Adrenal gland (tissue), 19 donors: Measurements from ENCODE around the gene PRLHR. TPM values are rescaled to one million over a fixed set of nuclear protein-coding genes. Genes with fewer than 3 reads are reported as not detected.

Source experiments
- DNase-seq, 7 donors: peaks; one replicate each; pipeline ENCODE4 v3.0.0-alpha.2; 2019 to 2020
- H3K27ac ChIP-seq, 5 donors: fragments of 200-600 bp; sonication (generic) in 4 of 5; 1 replicate in 3 of 5; 2 replicates in 2 of 5; pipeline versions ENCODE4 v1.5.1 to v1.8.0; 2016 to 2020; ENCODE audit warnings: mild to moderate bottlenecking in 1 of 5
- H3K27me3 ChIP-seq: fragments of 200-600 bp; 2 replicates; pipeline ENCODE4 v1.8.0; 2021
- H3K36me3 ChIP-seq, 2 donors: fragments of 200-600 bp; replicated peaks in 1 of 2; 1 replicate in 1 of 2; 2 replicates in 1 of 2; pipeline versions ENCODE4 v1.5.1 to v1.8.0; 2018 to 2022
- H3K4me1 ChIP-seq, 2 donors: fragments of 200-600 bp; replicated peaks in 1 of 2; 1 replicate in 1 of 2; 2 replicates in 1 of 2; pipeline versions ENCODE4 v1.5.1 to v1.8.0; 2018 to 2021
- H3K4me3 ChIP-seq, 4 donors: fragments of 200-600 bp; sonication (generic) in 3 of 4; one replicate each; pipeline ENCODE4 v1.5.1; 2016 to 2018
- H3K9me3 ChIP-seq, 3 donors: fragments of 200-600 bp; sonication (generic) in 1 of 3; replicated peaks in 1 of 3; 1 replicate in 2 of 3; 2 replicates in 1 of 3; pipeline versions ENCODE4 v1.5.1 to v1.8.0; 2016 to 2021
- POLR2A ChIP-seq, 2 donors: fragments of 450-650 bp; IDR thresholded peaks; one replicate each; pipeline ENCODE4 v1.6.1; 2017; ENCODE audit warnings: antibody characterized with exemption in 2 of 2, mild to moderate bottlenecking in 2 of 2, moderate library complexity in 1 of 2
- WGBS, 4 donors: extraction: QIAGEN DNeasy Blood & Tissue Kit in 2 of 4; methylation state at CpG; one replicate each; pipeline versions ENCODE4 v1.1.5 to v1.1.7; 2013 to 2017; 5-methylcytosine and 5-hydroxymethylcytosine counted together
- intact Hi-C, 2 donors: fragments of 100-400 bp; cut with DNase I; formaldehyde crosslinking; loops; one replicate each; pipeline versions ENCODE4 v1.14.1 to v1.15.0; 2022 to 2023
- long read RNA-seq, 10 donors: library from polyadenylated mRNA in 3 of 10; unstranded in 2 of 10; stranded (forward) in 1 of 10; transcript quantifications; one replicate each; pipeline ENCODE4 v2.0.0 and lab custom pipeline, GENCODE V29; 2021 to 2026
- polyA plus RNA-seq, 3 donors: library from polyadenylated mRNA; stranded (reverse); fragments of 200-250 nt in 2 of 3; fragments of 350-450 nt in 1 of 3; fragmentation: Illumina TruSeq in 1 of 3; extraction: RNeasy Lipid Tissue Mini Kit (QIAGEN cat#74804) in 1 of 3; gene quantifications; one replicate each; pipeline ENCODE4 v1.2.3, GENCODE V29; 2013 to 2014
- total RNA-seq, 9 donors: library from RNA; depleted of rRNA in 4 of 9; stranded (reverse); fragments of >200 nt in 4 of 9; fragments of 120-200 nt in 1 of 9; fragmentation: NEBNext Ultra II Directional in 1 of 9; extraction: Animal tissue kit (Norgen Biotek cat#: 25700) in 1 of 9; gene quantifications; one replicate each; pipeline versions ENCODE4 v1.1.0 to v1.2.4, GENCODE V29; 2013 to 2023
- TF ChIP-seq, protein P1 (sequence below), 6 experiments: fragments of 450-650 bp in 4 of 6; fragments of 200-600 bp in 2 of 6; sonication (generic) in 1 of 6; IDR thresholded peaks; 1 replicate in 5 of 6; 2 replicates in 1 of 6; pipeline versions ENCODE4 v1.5.1 to v1.8.0; 2016 to 2021; ENCODE audit warnings: antibody characterized with exemption in 6 of 6, mild to moderate bottlenecking in 2 of 6, moderate library complexity in 1 of 6
- donor health status: healthy with polysubstance abuse.
- donor health status: Bipolar disorder and iron deficiency.
- donor health status: DM: yes; HTN: yes; CAD: no.
- donor health status: DM: no; HTN: no; CAD: no.
- donor health status: DM: no; HTN: no; CAD: no.
- donor health status: DM: yes; HTN: yes; CAD: no.

PRLHR gene
- total RNA-seq (10 to 100 TPM in 2 of 9 donors, 1 to 10 TPM in 1, under 1 TPM in 3, not detected in 3; 0.13 to 23.3 (median 2.2) TPM), polyA plus RNA-seq (1 to 10 TPM; 1.3 to 3.6 (median 2.7) TPM)
- long read RNA-seq, donor 1, full-length matches to known transcripts = 1 of 1 reads
- long read RNA-seq, donor 1, partial matches to known transcripts = 0 of 1 reads
- long read RNA-seq, donor 1, other reads (novel, unspliced or antisense) = 0 of 1 reads
- long read RNA-seq, donor 2 = 0 reads
- long read RNA-seq, donor 3 = 0 reads
- long read RNA-seq, donor 4 = 0 reads
- long read RNA-seq, donor 5 = 0 reads
- long read RNA-seq, donor 6, full-length matches to known transcripts = 4 of 4 reads
- long read RNA-seq, donor 6, partial matches to known transcripts = 0 of 4 reads
- long read RNA-seq, donor 6, other reads (novel, unspliced or antisense) = 0 of 4 reads
- long read RNA-seq, donor 7 = 0 reads
- long read RNA-seq, donor 8 = 0 reads
- long read RNA-seq, donor 9 = 0 reads
- long read RNA-seq, donor 10 = 0 reads

DNA sequence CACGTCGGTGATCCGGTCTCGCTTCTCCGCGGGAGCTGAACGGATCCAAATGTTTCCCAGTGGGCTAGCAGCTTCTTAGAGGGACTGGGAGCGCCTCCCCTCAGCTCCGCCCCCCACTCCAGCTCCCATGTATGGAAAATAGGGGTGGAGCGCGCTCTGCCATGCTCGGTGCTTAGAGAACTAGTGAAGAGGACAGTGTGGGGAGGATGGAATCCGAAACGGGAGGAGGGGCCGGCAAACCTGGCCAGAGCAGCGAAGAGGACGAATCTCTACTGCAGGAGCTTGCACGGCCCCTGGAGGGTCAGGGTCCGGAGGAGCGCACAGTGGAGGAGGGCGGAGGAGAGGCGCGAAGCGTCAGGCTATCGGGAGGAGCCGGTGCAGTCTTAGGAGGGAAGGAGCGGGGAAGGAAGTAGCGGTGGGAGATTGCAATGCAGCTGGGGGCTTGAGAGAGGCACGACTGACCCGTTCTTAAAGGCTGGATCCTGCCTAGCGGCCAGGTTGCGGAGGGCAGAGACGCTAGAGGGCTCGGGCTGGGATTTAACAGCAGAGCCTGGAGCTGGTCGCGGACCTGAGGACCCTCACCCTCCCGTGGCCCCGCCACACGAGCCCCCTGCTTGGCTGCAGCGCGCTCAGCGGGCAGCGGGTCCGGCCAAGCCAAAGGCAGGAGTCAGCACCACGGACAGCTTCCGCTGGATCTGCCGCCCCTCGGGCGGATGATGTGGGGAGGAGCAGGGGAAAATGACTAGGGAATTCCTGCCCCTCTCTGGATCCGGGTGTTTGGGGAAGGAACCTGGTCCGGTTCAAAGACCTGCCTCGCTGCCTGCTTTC is at the start of gene PRLHR:
TSS of gene PRLHR (minus strand) at position 51 of the 828 bp plus-strand sequence. CDS start 404 bp downstream, outside the sequence.
- WGBS, 4 donors = 3 to 6% (median 4%) methylated on average over 23 to 52 of the region's 52 CpGs
- H3K27ac ChIP-seq = peak within 1 kb of the TSS in 1 of 5 donors; percentile 58
- H3K9me3 ChIP-seq = no peaks in the 10 kb centered on the region
- H3K4me1 ChIP-seq = no peaks in the 10 kb centered on the region
- intact Hi-C loops = no loop called here
- H3K27me3 ChIP-seq = peaks cover 53% of the 10 kb centered on the region
- no peaks in the 10 kb centered on the region for H3K36me3 ChIP-seq
- peak; percentile 32 to 83 (median 53) for DNase-seq
- H3K4me3 ChIP-seq = no peak within 1 kb of the TSS
- TF ChIP-seq, protein P1, sequence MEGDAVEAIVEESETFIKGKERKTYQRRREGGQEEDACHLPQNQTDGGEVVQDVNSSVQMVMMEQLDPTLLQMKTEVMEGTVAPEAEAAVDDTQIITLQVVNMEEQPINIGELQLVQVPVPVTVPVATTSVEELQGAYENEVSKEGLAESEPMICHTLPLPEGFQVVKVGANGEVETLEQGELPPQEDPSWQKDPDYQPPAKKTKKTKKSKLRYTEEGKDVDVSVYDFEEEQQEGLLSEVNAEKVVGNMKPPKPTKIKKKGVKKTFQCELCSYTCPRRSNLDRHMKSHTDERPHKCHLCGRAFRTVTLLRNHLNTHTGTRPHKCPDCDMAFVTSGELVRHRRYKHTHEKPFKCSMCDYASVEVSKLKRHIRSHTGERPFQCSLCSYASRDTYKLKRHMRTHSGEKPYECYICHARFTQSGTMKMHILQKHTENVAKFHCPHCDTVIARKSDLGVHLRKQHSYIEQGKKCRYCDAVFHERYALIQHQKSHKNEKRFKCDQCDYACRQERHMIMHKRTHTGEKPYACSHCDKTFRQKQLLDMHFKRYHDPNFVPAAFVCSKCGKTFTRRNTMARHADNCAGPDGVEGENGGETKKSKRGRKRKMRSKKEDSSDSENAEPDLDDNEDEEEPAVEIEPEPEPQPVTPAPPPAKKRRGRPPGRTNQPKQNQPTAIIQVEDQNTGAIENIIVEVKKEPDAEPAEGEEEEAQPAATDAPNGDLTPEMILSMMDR (IDR thresholded peaks at IDR 0.05) = no peak
- TF ChIP-seq POLR2A (IDR thresholded peaks at IDR 0.05) = peak in 1 of 2 donors; percentile 33

DNA sequence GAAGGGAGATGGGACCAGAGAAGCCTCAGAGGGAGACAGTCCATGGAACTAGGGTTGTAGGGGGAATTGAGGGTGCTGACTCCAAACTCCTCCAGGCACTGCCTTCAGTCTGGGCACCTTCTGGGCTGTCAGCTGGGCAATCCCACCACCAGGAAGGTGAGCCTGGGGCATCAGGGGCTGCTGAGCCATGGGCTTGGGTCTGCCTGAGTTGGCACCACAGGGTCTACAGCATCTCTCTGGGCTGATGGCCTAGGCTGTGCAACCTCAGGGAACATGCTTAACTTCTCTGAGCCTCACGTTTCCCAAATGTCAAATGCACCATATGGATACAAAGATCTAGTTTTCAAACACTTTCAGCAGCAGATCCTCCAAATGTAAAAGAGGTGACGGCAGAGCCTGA is 46.8 kb upstream of the PRLHR start:
- TF ChIP-seq, protein P1 (IDR thresholded peaks at IDR 0.05) = no peak
- no peak for TF ChIP-seq POLR2A (IDR thresholded peaks at IDR 0.05)
- intact Hi-C loops = no loop called here
- WGBS, 4 donors = 70 to 90% (median 70%) methylated on average over 2 of the region's 2 CpGs

DNA sequence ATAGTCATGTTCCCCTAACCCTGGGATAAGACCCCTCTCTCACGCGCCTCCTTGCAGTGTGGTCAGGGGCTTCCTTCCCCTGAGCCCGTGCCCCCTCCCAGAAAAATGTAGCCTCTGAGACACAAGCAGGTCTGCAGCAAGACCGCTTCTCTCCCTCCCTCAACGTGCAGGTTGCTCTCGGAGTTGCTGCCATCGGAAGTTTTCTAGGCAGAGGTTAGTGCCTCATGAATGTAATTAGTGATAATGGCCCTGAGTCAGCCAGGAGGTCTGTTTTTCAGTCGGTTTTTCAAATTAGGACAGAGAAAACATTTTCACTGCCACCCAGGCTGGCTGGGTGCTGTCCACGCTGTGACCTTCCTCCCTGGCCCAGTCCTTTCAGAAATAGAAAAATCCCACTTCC is 43.2 kb upstream of the PRLHR start:
- no peaks in the 10 kb centered on the region for H3K36me3 ChIP-seq
- no peaks in the 10 kb centered on the region for H3K9me3 ChIP-seq
- intact Hi-C loops = no loop called here
- DNase-seq = no peak
- H3K4me1 ChIP-seq = no peaks in the 10 kb centered on the region
- H3K4me3 ChIP-seq = no peak overlapping the region
- no peak for TF ChIP-seq POLR2A (IDR thresholded peaks at IDR 0.05)
- TF ChIP-seq, protein P1 (IDR thresholded peaks at IDR 0.05) = no peak
- 72 to 83% (median 75%) methylated on average over 8 to 9 of the region's 9 CpGs for WGBS, 4 donors
- H3K27me3 ChIP-seq = no peaks in the 10 kb centered on the region
- peak overlapping the region in 1 of 5 donors; percentile 47 for H3K27ac ChIP-seq

More for the DNA sequence above, 46.8 kb upstream of the PRLHR start:
- Histone ChIP-seq H3K27ac (no peak overlapping the region), H3K36me3 (no peaks in the 10 kb centered on the region), H3K4me3 (no peak overlapping the region), H3K9me3 (no peaks in the 10 kb centered on the region), H3K27me3 (no peaks in the 10 kb centered on the region), H3K4me1 (no peaks in the 10 kb centered on the region)
- DNase-seq = no peak
